IMR-90 (cell line): ENCODE results near the gene TMTC1. TPM values are rescaled to one million over a fixed set of nuclear protein-coding genes. Genes with fewer than 3 reads are reported as not detected.

Source experiments
- ATAC-seq: fragments of 200-7000 bp; cut with Tn5 transposase; 2 replicates; pipeline ENCODE4 v1.9.1; 2020; ENCODE audit warnings: low read depth, mild to moderate bottlenecking, moderate library complexity
- BruUV-seq: library from RNA; stranded (reverse); fragments of 400-500 nt; replicated peaks from 2 replicates; lab custom pipeline; 2021; lab: Mats Ljungman, UMichigan
- CTCF ChIA-PET: fragments of 300-600 bp; formaldehyde crosslinking; extraction: SDS; loops from one replicate; lab custom pipeline; 2021; ENCODE audit warnings: antibody characterized with exemption; lab: Yijun Ruan, JAX
- POLR2A ChIA-PET: fragments of 300-600 bp; sonication (Branson Sonifier 250); formaldehyde crosslinking; loops from one replicate; lab custom pipeline; 2022; ENCODE audit warnings: antibody characterized with exemption; ENCODE audit not compliant: unreplicated experiment; lab: Charles Lee
- DNase-seq: peaks from one replicate; pipeline ENCODE4 v3.0.0; 2013
- H2AFZ ChIP-seq: replicated peaks from 2 replicates; pipeline ENCODE3; 2013; ENCODE audit warnings: low read length, mild to moderate bottlenecking; ENCODE audit not compliant: poor library complexity
- H2AK5ac ChIP-seq: 2 replicates; pipeline ENCODE4 v1.6.1; 2013; ENCODE audit warnings: low read depth, low read length, inconsistent platforms
- H2AK9ac ChIP-seq: replicated peaks from 2 replicates; pipeline ENCODE3; 2013; ENCODE audit warnings: mild to moderate bottlenecking, low read depth, low read length, moderate library complexity; ENCODE audit not compliant: poor library complexity
- H2BK120ac ChIP-seq: 2 replicates; pipeline ENCODE4 v1.6.1; 2013; ENCODE audit warnings: low read depth, low read length, inconsistent platforms
- H2BK15ac ChIP-seq: 3 replicates; pipeline ENCODE4 v1.6.1; 2013; ENCODE audit warnings: low read depth, low read length, inconsistent platforms
- H2BK20ac ChIP-seq: 2 replicates; pipeline ENCODE4 v1.6.1; 2013; ENCODE audit warnings: low read depth, mild to moderate bottlenecking, inconsistent platforms, low read length, moderate library complexity
- H2BK5ac ChIP-seq: 2 replicates; pipeline ENCODE4 v1.6.1; 2013; ENCODE audit warnings: mild to moderate bottlenecking, low read depth, low read length, inconsistent platforms; ENCODE audit not compliant: poor library complexity, severe bottlenecking
- H3K14ac ChIP-seq: replicated peaks from 2 replicates; pipeline ENCODE4 v1.6.1; 2013; ENCODE audit warnings: low read depth, low read length, inconsistent platforms
- H3K18ac ChIP-seq: 2 replicates; pipeline ENCODE4 v1.6.1; 2013; ENCODE audit warnings: low read depth, low read length, control low read depth
- H3K23ac ChIP-seq: 2 replicates; pipeline ENCODE4 v1.6.1; 2013; ENCODE audit warnings: low read depth, low read length, inconsistent platforms
- H3K27ac ChIP-seq: 2 replicates; pipeline ENCODE4 v1.5.1; 2013; ENCODE audit warnings: mild to moderate bottlenecking, control low read depth, low read length; ENCODE audit not compliant: insufficient read depth
- H3K27me3 ChIP-seq: 2 replicates; pipeline ENCODE4 v1.6.1; 2013; ENCODE audit warnings: low read length; ENCODE audit not compliant: control insufficient read depth, insufficient read depth
- H3K36me3 ChIP-seq: 2 replicates; pipeline ENCODE4 v1.6.1; 2013; ENCODE audit warnings: low read length, mixed read lengths; ENCODE audit not compliant: control insufficient read depth, insufficient read depth
- H3K4ac ChIP-seq: 2 replicates; pipeline ENCODE4 v1.6.1; 2013; ENCODE audit warnings: low read depth, low read length, inconsistent platforms
- H3K4me1 ChIP-seq: 2 replicates; pipeline ENCODE4 v1.6.1; 2013; ENCODE audit warnings: low read length, mixed read lengths; ENCODE audit not compliant: control insufficient read depth, insufficient read depth
- H3K4me2 ChIP-seq: 2 replicates; pipeline ENCODE4 v1.6.1; 2013; ENCODE audit warnings: low read depth, mild to moderate bottlenecking, control low read depth, low read length, moderate library complexity
- H3K4me3 ChIP-seq: 2 replicates; pipeline ENCODE4 v1.5.1; 2013; ENCODE audit warnings: low read depth, mild to moderate bottlenecking, control low read depth, low read length, moderate library complexity; ENCODE audit not compliant: insufficient read depth
- H3K56ac ChIP-seq: 2 replicates; pipeline ENCODE4 v1.6.1; 2013; ENCODE audit warnings: low read length, inconsistent platforms; ENCODE audit not compliant: insufficient read depth; ENCODE audit errors: extremely low read depth
- H3K79me1 ChIP-seq, 2 experiments: 2 replicates each; pipeline ENCODE4 v1.6.1; 2013; ENCODE audit warnings: low read length in 2 of 2, inconsistent platforms in 1 of 2, low read depth in 1 of 2
- H3K9ac ChIP-seq: 2 replicates; pipeline ENCODE4 v1.6.1; 2013; ENCODE audit warnings: low read depth, low read length, control low read depth
- H3K9me1 ChIP-seq: 2 replicates; pipeline ENCODE4 v1.6.1; 2013; ENCODE audit warnings: low read length, inconsistent platforms; ENCODE audit not compliant: insufficient read depth
- H3K9me3 ChIP-seq: 2 replicates; pipeline ENCODE4 v1.6.1; 2013; ENCODE audit warnings: low read length; ENCODE audit not compliant: control insufficient read depth, insufficient read depth
- H4K20me1 ChIP-seq: 2 replicates; pipeline ENCODE4 v1.6.1; 2013; ENCODE audit warnings: low read length, inconsistent platforms; ENCODE audit not compliant: insufficient read depth
- H4K5ac ChIP-seq: 2 replicates; pipeline ENCODE4 v1.6.1; 2013; ENCODE audit warnings: mild to moderate bottlenecking, low read depth, low read length, control low read depth
- H4K8ac ChIP-seq, 2 experiments: 2 replicates each; pipeline ENCODE4 v1.6.1; 2013; ENCODE audit warnings: low read depth in 2 of 2, low read length in 2 of 2, control low read depth in 1 of 2, inconsistent platforms in 1 of 2
- H4K91ac ChIP-seq: 2 replicates; pipeline ENCODE4 v1.6.1; 2013; ENCODE audit warnings: low read depth, low read length, inconsistent platforms; ENCODE audit not compliant: insufficient read depth
- ELK1 ChIP-seq: fragments of 150-350 bp; IDR thresholded peaks from 2 replicates; pipeline ENCODE4 v1.6.1; 2016; ENCODE audit warnings: low read depth, mild to moderate bottlenecking, low read length, moderate library complexity, borderline replicate concordance
- RCOR1 ChIP-seq: IDR thresholded peaks from 2 replicates; pipeline ENCODE4 v1.6.1; 2012; ENCODE audit warnings: mild to moderate bottlenecking, low read length, improper control_type of control experiment; ENCODE audit not compliant: insufficient replicate concordance
- RFX5 ChIP-seq: IDR thresholded peaks from 2 replicates; pipeline ENCODE4 v1.8.0; 2012; ENCODE audit warnings: low read depth, mild to moderate bottlenecking, low read length, moderate library complexity
- USF2 ChIP-seq: fragments of 150-350 bp; IDR thresholded peaks from 2 replicates; pipeline ENCODE4 v1.6.1; 2017; ENCODE audit warnings: mild to moderate bottlenecking, antibody characterized with exemption, low read length, low read depth
- WGBS, 2 experiments: methylation state at CpG; one replicate each; pipeline versions ENCODE4 v1.1.5 to v1.1.7; 2013; ENCODE audit warnings: missing lambda C conversion rate in 2 of 2; ENCODE audit not compliant: insufficient read length in 1 of 2; ENCODE audit errors: extremely low coverage in 2 of 2; 5-methylcytosine and 5-hydroxymethylcytosine counted together
- dilution Hi-C: fragments of 300-500 bp; cut with HindIII; formaldehyde crosslinking; loops from one replicate; pipeline ENCODE4 v1.14.3; 2018; ENCODE audit warnings: low sequenced_read_pairs; ENCODE audit not compliant: unreplicated experiment
- in situ Hi-C: fragments of 300-500 bp; cut with MboI; formaldehyde crosslinking; loops from 3 replicates; pipeline ENCODE4 v1.14.3; 2019; ENCODE audit warnings: low sequenced_read_pairs, inconsistent platforms, mixed read lengths
- intact Hi-C: fragments of 100-400 bp; cut with micrococcal nuclease; formaldehyde crosslinking; loops from 2 replicates; pipeline ENCODE4 v1.10.0; 2022
- polyA plus RNA-seq, 3 experiments: library from polyadenylated mRNA; depleted of rRNA; stranded (reverse); fragments of >200 nt; gene quantifications; 2 replicates each; pipeline ENCODE4 v1.2.3, GENCODE V29; 2012; ENCODE audit warnings: low replicate concordance in 1 of 3
- total RNA-seq: library from RNA; depleted of rRNA; stranded (reverse); fragments of >200 nt; gene quantifications from 2 replicates; pipeline ENCODE4 v1.2.3, GENCODE V29; 2012

The TMTC1 gene
- total and polyA plus RNA-seq, 2 of the 4 experiments (the other 2 are of a cell fraction), result 12.5 to 36.4 TPM

GRCh38 chr12:29771165-29771564, 12.6 kb downstream of the TMTC1 start:
- Histone ChIP-seq H4K20me1 (peaks cover 11% of the 10 kb centered on the region; the same call in 1 of the 2 replicates), H3K14ac (no peak overlapping the region), H3K27me3 (no peaks in the 10 kb centered on the region), H2BK15ac (no peak overlapping the region), H3K27ac (no peak overlapping the region), H3K18ac (no peak overlapping the region), H3K4ac (no peak overlapping the region), H4K5ac (no peak overlapping the region), H3K9ac (no peak overlapping the region), H4K8ac (no peak overlapping the region), H4K91ac (no peak overlapping the region), H3K4me3 (no peak overlapping the region), H3K4me1 (peaks cover 15% of the 10 kb centered on the region), H2AFZ (no peak overlapping the region), H2BK5ac (no peak overlapping the region), H3K36me3 (peaks cover 6% of the 10 kb centered on the region), H3K4me2 (no peak overlapping the region), H3K56ac (no peak overlapping the region), H3K79me1 (peaks cover 32 to 61% of the 10 kb centered on the region in 2 experiments), H2AK5ac (no peak overlapping the region), H2BK20ac (no peak overlapping the region), H3K9me3 (no peaks in the 10 kb centered on the region), H3K9me1 (peaks cover 12% of the 10 kb centered on the region), H2AK9ac (no peak overlapping the region), H2BK120ac (no peak overlapping the region), H3K23ac (no peak overlapping the region)
- WGBS, 2 experiments, result no CpG with 5 or more reads among the region's 3 CpGs
- no peak for DNase-seq
- in situ Hi-C loops, result no loop called here
- intact Hi-C loops, result no loop called here
- TF ChIP-seq USF2 (no peak), RCOR1 (no peak), RFX5 (no peak), ELK1 (no peak)
- POLR2A ChIA-PET, result no interaction called here
- CTCF ChIA-PET, result no interaction called here
- dilution Hi-C loops, result no loop called here
- no peak for ATAC-seq
- no TSS peak for BruUV-seq
